Activated CD8-positive, alpha-beta memory T cell treated with anti-CD3 and anti-CD28 coated beads for 24 hours (primary cell): Measurements from ENCODE around the gene GCNT3.

ENCODE experiments used
- DNase-seq: peaks from one replicate; pipeline ENCODE4 v3.0.0-alpha.2; 2020

GCNT3 gene

DNA sequence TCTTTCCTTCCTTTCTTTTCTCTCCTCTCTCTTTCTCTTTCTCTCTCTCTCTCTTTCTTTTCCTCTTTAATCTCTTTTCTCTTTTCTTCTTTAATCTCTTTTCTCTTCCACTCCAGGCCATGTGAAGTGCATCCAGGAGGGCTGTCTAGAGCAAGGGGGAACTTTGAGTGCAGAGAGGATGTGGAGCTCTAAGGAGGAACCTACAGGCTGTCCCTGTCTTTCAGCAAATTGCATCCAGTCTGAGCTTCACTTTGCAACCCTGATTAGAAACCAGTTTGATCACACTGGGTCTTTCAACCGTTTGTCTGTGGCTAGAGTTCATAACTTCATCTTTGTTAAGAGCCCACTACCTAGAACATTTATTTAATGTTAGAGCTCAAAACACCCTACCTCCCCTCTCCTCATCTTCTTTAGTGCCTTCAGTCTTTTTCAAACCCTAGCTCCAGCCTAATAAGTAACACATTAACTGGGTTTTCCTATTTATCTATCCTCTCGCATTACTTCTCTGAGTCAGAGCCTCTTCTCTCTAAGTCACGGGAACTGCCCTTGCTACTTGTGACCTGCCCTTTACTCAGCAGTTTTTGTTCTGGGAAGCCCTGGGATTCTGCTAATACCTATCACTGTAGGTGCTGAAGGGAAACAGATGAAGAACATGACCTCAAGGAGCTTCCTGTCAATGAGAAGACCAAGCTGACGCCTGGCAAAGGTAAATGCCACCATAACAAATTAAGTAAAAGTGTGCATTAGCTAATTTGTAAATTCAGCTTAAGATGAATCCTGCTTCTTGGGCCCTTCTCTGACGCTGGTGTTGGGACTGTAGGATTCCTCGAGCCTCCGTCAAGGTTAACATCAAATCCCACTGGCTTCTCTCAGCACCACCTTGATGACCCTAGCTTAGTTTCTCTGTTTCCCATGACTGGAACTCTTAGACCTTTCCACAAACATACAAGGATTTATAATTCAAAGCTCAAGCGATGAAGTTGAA is at the start of gene GCNT3:
GCNT3 (plus strand) TSS at position 508 of the 985 bp plus-strand sequence. CDS start 6,456 bp downstream, outside the sequence.
- no peak for DNase-seq

DNA sequence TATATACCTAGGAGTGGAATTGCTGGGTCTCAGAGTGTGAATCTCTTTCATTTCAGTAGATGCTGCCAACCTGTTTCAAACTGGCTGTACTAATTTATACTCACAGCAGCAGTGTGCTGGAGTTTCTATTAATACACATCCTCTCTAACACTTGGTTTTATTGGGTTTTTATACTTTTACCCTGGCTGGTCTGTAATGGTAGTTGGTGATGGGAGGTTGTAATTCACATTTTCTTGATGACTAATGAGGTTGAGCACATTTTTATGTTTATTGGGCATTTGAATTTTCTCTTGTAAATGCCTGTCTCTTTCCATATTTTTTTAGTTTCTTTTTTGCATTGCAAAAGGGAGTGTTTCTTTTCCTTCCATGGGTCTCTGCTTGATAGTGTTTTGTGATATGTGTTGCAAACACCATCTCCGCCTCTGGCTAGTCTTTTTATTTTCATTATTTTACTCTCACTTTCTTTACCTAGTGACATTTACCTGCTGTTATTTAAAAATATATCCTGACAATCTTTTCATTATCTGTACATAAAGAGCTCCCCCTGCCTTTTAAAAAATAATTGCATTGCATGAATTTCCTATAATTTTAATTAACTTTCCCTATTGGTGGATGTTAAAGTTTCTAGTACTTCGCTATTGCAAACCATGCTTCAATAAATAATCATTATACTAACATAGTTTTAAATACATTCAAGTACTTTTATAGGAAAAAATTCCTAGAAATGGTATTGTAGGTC is 49.0 kb upstream of the GCNT3 start:
- no peak for DNase-seq

- DNase-seq = no peak
These were observed 46.3 kb upstream of the GCNT3 start for GRCh38 chr15:59565299-59565698.

DNA sequence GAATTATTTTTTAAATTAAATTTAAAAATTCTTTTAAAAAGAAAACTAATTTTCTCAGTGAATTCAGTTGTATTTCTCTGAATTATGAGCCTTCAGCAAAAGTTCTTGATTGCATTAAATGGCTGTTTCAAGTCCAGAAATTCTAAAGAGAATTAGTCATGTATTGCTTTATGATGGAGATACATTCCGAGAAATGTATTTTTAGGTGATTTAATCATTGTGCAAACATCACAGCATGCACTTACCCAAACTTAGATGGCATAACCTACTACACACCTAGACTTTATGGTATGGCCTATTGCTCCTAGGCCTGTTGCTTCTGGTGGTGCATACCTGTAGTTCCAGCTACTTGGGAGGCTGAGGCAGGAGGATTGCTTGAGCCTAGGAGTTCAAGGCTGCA is 44.3 kb upstream of the GCNT3 start:
- DNase-seq = no peak

DNA sequence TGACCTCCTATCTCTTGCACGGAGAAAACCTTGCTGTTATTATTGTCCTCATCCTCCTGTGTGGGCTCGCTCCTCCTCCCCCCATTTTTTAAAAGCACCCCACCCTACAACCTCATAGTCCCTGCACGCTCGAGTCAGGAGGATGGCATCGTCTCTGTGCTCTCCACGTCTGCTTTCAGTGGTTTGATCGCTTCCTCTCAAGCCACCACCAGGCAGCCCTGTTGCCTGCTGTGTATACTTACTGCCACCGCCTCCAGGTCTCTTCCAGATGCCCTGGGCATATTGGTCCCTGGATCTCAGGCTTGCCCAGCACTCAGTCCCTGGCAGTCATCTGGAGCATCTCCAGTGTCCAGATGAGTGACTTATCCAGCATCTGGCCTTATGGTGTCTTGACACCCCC is 42.1 kb upstream of the GCNT3 start:
- DNase-seq = no peak

DNA sequence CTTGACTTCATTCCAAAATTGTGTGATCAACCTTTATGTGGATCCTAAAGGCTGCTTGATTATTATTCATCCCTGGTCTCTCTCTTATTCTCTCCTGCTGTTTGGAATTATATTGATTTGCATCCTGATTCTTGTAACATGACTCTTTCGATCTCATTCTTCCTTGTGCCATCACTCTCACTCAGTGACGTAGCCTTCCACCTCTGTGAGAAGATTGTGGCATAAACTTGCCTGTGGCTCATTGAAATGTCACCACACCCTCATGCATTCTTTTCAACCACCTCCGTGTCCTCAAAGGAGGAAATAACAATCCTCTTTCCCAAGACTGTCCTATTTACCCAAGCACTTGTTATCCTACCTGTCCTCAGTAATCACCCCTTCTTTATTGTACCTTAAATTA is 41.3 kb upstream of the GCNT3 start:
- DNase-seq = no peak

DNA sequence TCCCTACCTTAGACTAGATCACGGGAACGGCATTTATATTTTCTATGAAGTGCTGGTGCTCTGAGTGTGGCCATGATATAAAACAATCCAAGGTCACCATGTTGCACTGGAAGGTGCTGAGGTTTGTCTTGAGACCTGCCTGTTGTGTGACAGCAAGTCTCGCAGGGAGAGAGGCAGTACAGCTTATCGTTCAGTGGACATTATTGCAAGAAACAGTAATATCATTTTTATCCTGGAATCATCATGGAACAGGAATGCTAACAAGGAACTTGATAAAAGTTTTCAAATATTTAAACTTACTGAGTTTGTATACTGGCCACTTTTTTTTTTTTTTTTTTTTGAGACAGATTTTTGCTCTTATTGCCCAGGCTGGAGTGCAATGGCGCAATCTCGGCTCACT is 40.0 kb upstream of the GCNT3 start:
- no peak for DNase-seq

DNA sequence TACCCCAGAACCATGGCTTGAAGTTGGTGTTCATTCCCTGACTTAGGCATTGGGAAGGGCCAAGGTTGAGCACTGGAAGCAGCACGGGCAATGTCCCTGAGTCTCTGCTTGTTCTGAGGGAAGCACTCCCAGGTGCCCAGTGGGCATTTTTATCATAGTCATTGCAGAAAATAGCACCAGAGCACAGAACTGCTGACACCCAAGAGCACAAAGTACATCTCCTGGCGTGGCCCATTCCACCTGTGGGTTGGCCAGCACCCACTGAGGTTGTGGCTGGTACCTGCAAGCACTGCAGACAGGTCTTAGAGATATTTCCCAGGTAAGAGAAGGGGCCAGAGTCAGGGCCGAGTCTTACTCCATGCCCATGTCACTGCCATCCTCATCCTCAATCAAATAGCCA is 28.5 kb upstream of the GCNT3 start:
- no peak for DNase-seq

GRCh38 chr15:59587085-59587826 is 24.3 kb upstream of the GCNT3 start:
- no peak for DNase-seq

DNA sequence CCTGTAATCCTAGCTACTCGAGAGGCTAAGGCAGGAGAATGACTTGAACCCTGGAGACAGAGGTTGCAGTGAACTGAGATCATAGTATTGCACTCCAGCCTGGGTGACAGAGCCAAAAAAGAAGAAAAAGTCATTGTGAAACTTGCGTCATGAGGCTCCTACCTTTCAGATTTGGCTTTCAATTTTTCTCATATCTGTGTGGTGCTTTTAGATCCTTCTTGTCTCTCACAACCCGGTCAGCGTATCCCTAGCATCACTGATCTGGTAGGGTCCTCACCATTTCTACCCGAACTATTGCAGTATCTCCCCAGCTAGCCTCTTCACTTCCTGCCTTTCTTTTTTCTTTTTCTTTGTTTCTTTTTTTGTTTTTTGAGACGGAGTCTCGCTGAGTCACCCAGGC is 21.6 kb upstream of the GCNT3 start:
- DNase-seq = no peak

GRCh38 chr15:59591356-59591755 is 20.2 kb upstream of the GCNT3 start:
- no peak for DNase-seq

- no peak for DNase-seq
These were observed 17.1 kb upstream of the GCNT3 start for GRCh38 chr15:59594493-59594942.

- no peak for DNase-seq
These were observed 16.6 kb upstream of the GCNT3 start for GRCh38 chr15:59594991-59595390.

GRCh38 chr15:59595434-59595915 is 16.1 kb upstream of the GCNT3 start:
- no peak for DNase-seq

- no peak for DNase-seq
These were observed 14.9 kb upstream of the GCNT3 start for GRCh38 chr15:59596640-59597039.

DNA sequence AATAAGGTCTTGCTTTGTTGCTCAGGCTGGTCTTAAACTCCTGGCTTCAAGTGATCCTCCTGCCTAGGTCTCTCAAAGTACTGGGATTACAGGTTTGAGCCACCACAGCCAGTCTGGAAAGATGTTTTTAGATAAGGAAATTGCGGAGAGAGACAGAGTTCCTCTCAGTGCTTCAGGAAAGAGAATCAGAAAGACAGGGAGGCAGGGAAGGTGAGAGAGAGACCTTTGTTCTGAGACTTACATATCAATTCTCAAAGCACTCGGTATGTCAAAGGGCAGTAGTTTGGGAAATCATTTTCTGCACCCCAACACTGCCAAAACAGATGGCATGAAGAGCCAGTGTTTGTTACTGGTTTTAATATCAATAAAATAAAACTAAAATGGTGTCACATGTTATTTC is 13.1 kb upstream of the GCNT3 start:
- no peak for DNase-seq

DNA sequence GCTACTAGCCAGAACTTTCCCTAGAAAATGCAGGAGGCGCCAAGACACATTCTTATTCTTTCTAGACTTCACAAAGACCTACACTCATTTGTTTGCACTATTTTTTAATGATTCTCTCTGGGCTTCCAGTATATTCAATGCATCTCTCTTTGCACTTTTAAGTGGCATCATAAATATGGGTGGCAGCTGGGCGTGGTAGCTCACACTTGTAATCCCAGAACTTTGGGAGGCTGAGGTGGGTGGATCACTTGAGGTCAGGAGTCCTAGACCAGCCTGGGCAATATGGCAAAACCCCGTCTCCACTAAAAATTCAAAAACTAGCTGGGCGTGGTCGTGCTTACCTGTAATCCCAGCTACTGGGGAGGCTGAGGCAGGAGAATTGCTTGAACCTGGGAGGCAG is 5.6 kb upstream of the GCNT3 start:
- DNase-seq = no peak

DNA sequence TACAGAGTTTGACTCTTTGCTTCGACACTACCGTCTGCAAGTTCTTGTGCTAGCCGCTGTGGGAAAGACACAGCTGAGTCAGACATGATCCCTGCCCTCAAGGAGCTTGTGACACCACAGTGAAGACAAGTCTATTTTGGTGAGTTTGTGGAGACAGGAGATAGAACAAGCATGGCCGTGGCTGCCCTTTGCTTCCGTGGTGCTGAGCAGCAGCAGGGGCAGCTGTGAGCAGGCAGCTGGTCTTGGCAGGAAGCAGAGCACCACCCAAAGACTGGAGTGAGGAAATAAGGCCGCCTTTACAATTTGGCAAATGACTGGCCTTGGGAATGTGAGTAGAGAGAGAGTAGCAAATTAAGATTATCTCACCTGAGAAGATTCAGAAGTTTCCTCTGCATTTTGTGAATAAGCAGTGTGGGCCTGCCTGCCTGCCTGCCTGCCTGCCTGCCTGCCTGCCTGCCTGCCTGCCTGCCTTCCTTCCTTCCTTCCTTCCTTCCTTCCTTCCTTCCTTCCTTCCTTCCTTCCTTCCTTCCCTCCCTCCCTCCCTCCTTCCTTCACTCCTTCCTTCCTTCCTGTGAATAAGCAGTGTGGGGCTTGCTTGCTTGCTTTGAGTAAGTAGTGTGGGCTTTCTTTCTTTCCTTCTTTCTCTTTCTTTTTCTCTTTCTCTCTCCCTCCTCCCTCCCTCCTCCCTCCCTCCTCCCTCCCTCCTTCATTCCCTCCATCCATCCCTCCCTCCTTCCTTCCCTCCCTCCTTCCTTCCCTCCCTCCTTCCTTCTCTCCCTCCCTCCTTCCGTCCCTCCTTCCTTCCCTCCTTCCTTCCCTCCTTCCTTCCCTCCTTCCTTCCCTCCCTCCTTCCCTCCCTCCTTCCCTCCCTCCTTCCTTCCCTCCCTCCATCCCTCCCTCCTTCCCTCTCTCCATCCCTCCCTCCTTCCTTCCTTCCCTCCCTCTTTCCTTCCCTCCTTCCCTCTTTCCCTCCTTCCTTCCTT is 1.6 kb upstream of the GCNT3 start:
- DNase-seq = no peak

GRCh38 chr15:59614153-59614552 is 2.6 kb downstream of the GCNT3 start:
- no peak for DNase-seq

GRCh38 chr15:59615661-59616060 is 4.1 kb downstream of the GCNT3 start:
- no peak for DNase-seq

- DNase-seq = no peak
These were observed 4.8 kb downstream of the GCNT3 start for GRCh38 chr15:59616379-59616778.

- no peak for DNase-seq
These were observed 6.8 kb downstream of the GCNT3 start for GRCh38 chr15:59618406-59618805.
